IMR-90 (cell line): Measurements from ENCODE around the gene SPIN3. TPM values are rescaled to one million over a fixed set of nuclear protein-coding genes. Genes with fewer than 3 reads are reported as not detected.

Experiments used
- ATAC-seq: fragments of 200-7000 bp; cut with Tn5 transposase; 2 replicates; pipeline ENCODE4 v1.9.1; 2020; ENCODE audit warnings: low read depth, mild to moderate bottlenecking, moderate library complexity
- BruUV-seq: library from RNA; stranded (reverse); fragments of 400-500 nt; replicated peaks from 2 replicates; lab custom pipeline; 2021; lab: Mats Ljungman, UMichigan
- CTCF ChIA-PET: fragments of 300-600 bp; formaldehyde crosslinking; extraction: SDS; loops from one replicate; lab custom pipeline; 2021; ENCODE audit warnings: antibody characterized with exemption; lab: Yijun Ruan, JAX
- POLR2A ChIA-PET: fragments of 300-600 bp; sonication (Branson Sonifier 250); formaldehyde crosslinking; loops from one replicate; lab custom pipeline; 2022; ENCODE audit warnings: antibody characterized with exemption; ENCODE audit not compliant: unreplicated experiment; lab: Charles Lee
- DNase-seq: peaks from one replicate; pipeline ENCODE4 v3.0.0; 2013
- H2AFZ ChIP-seq: replicated peaks from 2 replicates; pipeline ENCODE3; 2013; ENCODE audit warnings: low read length, mild to moderate bottlenecking; ENCODE audit not compliant: poor library complexity
- H2AK5ac ChIP-seq: 2 replicates; pipeline ENCODE4 v1.6.1; 2013; ENCODE audit warnings: low read depth, low read length, inconsistent platforms
- H2AK9ac ChIP-seq: replicated peaks from 2 replicates; pipeline ENCODE3; 2013; ENCODE audit warnings: mild to moderate bottlenecking, low read depth, low read length, moderate library complexity; ENCODE audit not compliant: poor library complexity
- H2BK120ac ChIP-seq: 2 replicates; pipeline ENCODE4 v1.6.1; 2013; ENCODE audit warnings: low read depth, low read length, inconsistent platforms
- H2BK15ac ChIP-seq: 3 replicates; pipeline ENCODE4 v1.6.1; 2013; ENCODE audit warnings: low read depth, low read length, inconsistent platforms
- H2BK20ac ChIP-seq: 2 replicates; pipeline ENCODE4 v1.6.1; 2013; ENCODE audit warnings: low read depth, mild to moderate bottlenecking, inconsistent platforms, low read length, moderate library complexity
- H2BK5ac ChIP-seq: 2 replicates; pipeline ENCODE4 v1.6.1; 2013; ENCODE audit warnings: mild to moderate bottlenecking, low read depth, low read length, inconsistent platforms; ENCODE audit not compliant: poor library complexity, severe bottlenecking
- H3K14ac ChIP-seq: replicated peaks from 2 replicates; pipeline ENCODE4 v1.6.1; 2013; ENCODE audit warnings: low read depth, low read length, inconsistent platforms
- H3K18ac ChIP-seq: 2 replicates; pipeline ENCODE4 v1.6.1; 2013; ENCODE audit warnings: low read depth, low read length, control low read depth
- H3K23ac ChIP-seq: 2 replicates; pipeline ENCODE4 v1.6.1; 2013; ENCODE audit warnings: low read depth, low read length, inconsistent platforms
- H3K27ac ChIP-seq: 2 replicates; pipeline ENCODE4 v1.5.1; 2013; ENCODE audit warnings: mild to moderate bottlenecking, control low read depth, low read length; ENCODE audit not compliant: insufficient read depth
- H3K27me3 ChIP-seq: 2 replicates; pipeline ENCODE4 v1.6.1; 2013; ENCODE audit warnings: low read length; ENCODE audit not compliant: control insufficient read depth, insufficient read depth
- H3K36me3 ChIP-seq: 2 replicates; pipeline ENCODE4 v1.6.1; 2013; ENCODE audit warnings: low read length, mixed read lengths; ENCODE audit not compliant: control insufficient read depth, insufficient read depth
- H3K4ac ChIP-seq: 2 replicates; pipeline ENCODE4 v1.6.1; 2013; ENCODE audit warnings: low read depth, low read length, inconsistent platforms
- H3K4me1 ChIP-seq: 2 replicates; pipeline ENCODE4 v1.6.1; 2013; ENCODE audit warnings: low read length, mixed read lengths; ENCODE audit not compliant: control insufficient read depth, insufficient read depth
- H3K4me2 ChIP-seq: 2 replicates; pipeline ENCODE4 v1.6.1; 2013; ENCODE audit warnings: low read depth, mild to moderate bottlenecking, control low read depth, low read length, moderate library complexity
- H3K4me3 ChIP-seq: 2 replicates; pipeline ENCODE4 v1.5.1; 2013; ENCODE audit warnings: low read depth, mild to moderate bottlenecking, control low read depth, low read length, moderate library complexity; ENCODE audit not compliant: insufficient read depth
- H3K56ac ChIP-seq: 2 replicates; pipeline ENCODE4 v1.6.1; 2013; ENCODE audit warnings: low read length, inconsistent platforms; ENCODE audit not compliant: insufficient read depth; ENCODE audit errors: extremely low read depth
- H3K79me1 ChIP-seq, 2 experiments: 2 replicates each; pipeline ENCODE4 v1.6.1; 2013; ENCODE audit warnings: low read length in 2 of 2, inconsistent platforms in 1 of 2, low read depth in 1 of 2
- H3K9ac ChIP-seq: 2 replicates; pipeline ENCODE4 v1.6.1; 2013; ENCODE audit warnings: low read depth, low read length, control low read depth
- H3K9me1 ChIP-seq: 2 replicates; pipeline ENCODE4 v1.6.1; 2013; ENCODE audit warnings: low read length, inconsistent platforms; ENCODE audit not compliant: insufficient read depth
- H3K9me3 ChIP-seq: 2 replicates; pipeline ENCODE4 v1.6.1; 2013; ENCODE audit warnings: low read length; ENCODE audit not compliant: control insufficient read depth, insufficient read depth
- H4K20me1 ChIP-seq: 2 replicates; pipeline ENCODE4 v1.6.1; 2013; ENCODE audit warnings: low read length, inconsistent platforms; ENCODE audit not compliant: insufficient read depth
- H4K5ac ChIP-seq: 2 replicates; pipeline ENCODE4 v1.6.1; 2013; ENCODE audit warnings: mild to moderate bottlenecking, low read depth, low read length, control low read depth
- H4K8ac ChIP-seq, 2 experiments: 2 replicates each; pipeline ENCODE4 v1.6.1; 2013; ENCODE audit warnings: low read depth in 2 of 2, low read length in 2 of 2, control low read depth in 1 of 2, inconsistent platforms in 1 of 2
- H4K91ac ChIP-seq: 2 replicates; pipeline ENCODE4 v1.6.1; 2013; ENCODE audit warnings: low read depth, low read length, inconsistent platforms; ENCODE audit not compliant: insufficient read depth
- CEBPB ChIP-seq: IDR thresholded peaks from 2 replicates; pipeline ENCODE4 v1.6.1; 2012; ENCODE audit warnings: low read depth, low read length, improper control_type of control experiment
- CHD1 ChIP-seq: IDR thresholded peaks from 2 replicates; pipeline ENCODE4 v1.6.1; 2012; ENCODE audit warnings: low read depth, low read length, improper control_type of control experiment
- FOS ChIP-seq: fragments of 150-350 bp; IDR thresholded peaks from 2 replicates; pipeline ENCODE4 v1.6.1; 2016; ENCODE audit warnings: low read depth, low read length
- MXI1 ChIP-seq: IDR thresholded peaks from 2 replicates; pipeline ENCODE4 v1.6.1; 2012; ENCODE audit warnings: low read depth, mild to moderate bottlenecking, low read length, moderate library complexity, borderline replicate concordance
- POLR2A ChIP-seq: IDR thresholded peaks from 2 replicates; pipeline ENCODE4 v1.6.1; 2012; ENCODE audit warnings: mild to moderate bottlenecking, low read depth, low read length
- SMC3 ChIP-seq: fragments of 150-350 bp; IDR thresholded peaks from 2 replicates; pipeline ENCODE4 v1.6.1; 2016; ENCODE audit warnings: low read depth, mild to moderate bottlenecking, antibody characterized with exemption, low read length, moderate library complexity
- dilution Hi-C: fragments of 300-500 bp; cut with HindIII; formaldehyde crosslinking; loops from one replicate; pipeline ENCODE4 v1.14.3; 2018; ENCODE audit warnings: low sequenced_read_pairs; ENCODE audit not compliant: unreplicated experiment
- in situ Hi-C: fragments of 300-500 bp; cut with MboI; formaldehyde crosslinking; loops from 3 replicates; pipeline ENCODE4 v1.14.3; 2019; ENCODE audit warnings: low sequenced_read_pairs, inconsistent platforms, mixed read lengths
- intact Hi-C: fragments of 100-400 bp; cut with micrococcal nuclease; formaldehyde crosslinking; loops from 2 replicates; pipeline ENCODE4 v1.10.0; 2022
- polyA plus RNA-seq, 3 experiments: library from polyadenylated mRNA; depleted of rRNA; stranded (reverse); fragments of >200 nt; gene quantifications; 2 replicates each; pipeline ENCODE4 v1.2.3, GENCODE V29; 2012; ENCODE audit warnings: low replicate concordance in 1 of 3
- total RNA-seq: library from RNA; depleted of rRNA; stranded (reverse); fragments of >200 nt; gene quantifications from 2 replicates; pipeline ENCODE4 v1.2.3, GENCODE V29; 2012
- TF ChIP-seq, protein P1 (sequence below): fragments of 150-350 bp; IDR thresholded peaks from 2 replicates; pipeline ENCODE4 v1.6.1; 2016; ENCODE audit warnings: low read depth, mild to moderate bottlenecking, low read length, moderate library complexity, borderline replicate concordance
- TF ChIP-seq, protein P2 (sequence below): fragments of 150-350 bp; IDR thresholded peaks from 2 replicates; pipeline ENCODE4 v1.6.1; 2017; ENCODE audit warnings: mild to moderate bottlenecking, antibody characterized with exemption, low read length, low read depth

Gene SPIN3
- total and polyA plus RNA-seq, 2 of the 4 experiments (the other 2 are of a cell fraction): 4.3 to 5.3 TPM

DNA sequence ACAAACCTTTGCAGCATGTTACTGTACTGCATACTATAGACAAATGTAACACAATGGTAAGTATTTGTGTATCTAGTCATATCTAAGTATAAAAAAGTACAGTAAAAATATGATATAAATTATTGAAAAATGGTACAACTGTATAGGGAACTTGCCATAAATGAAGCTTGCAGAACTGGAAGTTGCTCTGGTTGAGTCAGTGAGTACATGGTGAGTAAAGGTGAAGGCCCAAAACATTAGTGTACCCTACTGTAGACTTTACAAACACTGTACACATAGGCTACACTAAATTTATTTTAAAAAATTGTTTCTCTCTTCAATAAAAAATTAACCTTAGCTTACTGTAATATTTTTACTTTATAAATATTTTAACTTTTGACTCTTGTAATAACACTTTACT lies 25.8 kb downstream of the SPIN3 start:
- no peaks in the 10 kb centered on the region for H3K27me3 ChIP-seq
- no peaks in the 10 kb centered on the region for H3K9me3 ChIP-seq
- ATAC-seq (no peak), DNase-seq (no peak)
- ChIA-PET POLR2A (no interaction called here), CTCF (no interaction called here)
- no peak overlapping the region for H2BK15ac ChIP-seq
- H4K5ac ChIP-seq: no peak overlapping the region
- H3K9ac ChIP-seq: no peak overlapping the region
- no peaks in the 10 kb centered on the region for H3K79me1 ChIP-seq
- H2AK9ac ChIP-seq: no peak overlapping the region
- no peak overlapping the region for H2AK5ac ChIP-seq
- no peak overlapping the region for H3K14ac ChIP-seq
- H4K91ac ChIP-seq: no peak overlapping the region
- no peak overlapping the region for H3K4me2 ChIP-seq
- H3K4me3 ChIP-seq: no peak overlapping the region
- H3K4ac ChIP-seq: no peak overlapping the region
- H2AFZ ChIP-seq: no peak overlapping the region
- no peak overlapping the region for H3K18ac ChIP-seq
- H2BK120ac ChIP-seq: no peak overlapping the region
- no peak overlapping the region for H3K27ac ChIP-seq
- in situ Hi-C loops: no loop called here
- BruUV-seq: no TSS peak
- dilution Hi-C loops: no loop called here
- H2BK20ac ChIP-seq: no peak overlapping the region
- H4K20me1 ChIP-seq: no peaks in the 10 kb centered on the region
- no peaks in the 10 kb centered on the region for H3K9me1 ChIP-seq
- TF ChIP-seq, protein P1, sequence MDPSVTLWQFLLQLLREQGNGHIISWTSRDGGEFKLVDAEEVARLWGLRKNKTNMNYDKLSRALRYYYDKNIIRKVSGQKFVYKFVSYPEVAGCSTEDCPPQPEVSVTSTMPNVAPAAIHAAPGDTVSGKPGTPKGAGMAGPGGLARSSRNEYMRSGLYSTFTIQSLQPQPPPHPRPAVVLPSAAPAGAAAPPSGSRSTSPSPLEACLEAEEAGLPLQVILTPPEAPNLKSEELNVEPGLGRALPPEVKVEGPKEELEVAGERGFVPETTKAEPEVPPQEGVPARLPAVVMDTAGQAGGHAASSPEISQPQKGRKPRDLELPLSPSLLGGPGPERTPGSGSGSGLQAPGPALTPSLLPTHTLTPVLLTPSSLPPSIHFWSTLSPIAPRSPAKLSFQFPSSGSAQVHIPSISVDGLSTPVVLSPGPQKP: no peak
- TF ChIP-seq SMC3 (no peak), CEBPB (no peak), CHD1 (no peak), POLR2A (no peak), FOS (no peak), MXI1 (no peak)
- TF ChIP-seq, protein P2, sequence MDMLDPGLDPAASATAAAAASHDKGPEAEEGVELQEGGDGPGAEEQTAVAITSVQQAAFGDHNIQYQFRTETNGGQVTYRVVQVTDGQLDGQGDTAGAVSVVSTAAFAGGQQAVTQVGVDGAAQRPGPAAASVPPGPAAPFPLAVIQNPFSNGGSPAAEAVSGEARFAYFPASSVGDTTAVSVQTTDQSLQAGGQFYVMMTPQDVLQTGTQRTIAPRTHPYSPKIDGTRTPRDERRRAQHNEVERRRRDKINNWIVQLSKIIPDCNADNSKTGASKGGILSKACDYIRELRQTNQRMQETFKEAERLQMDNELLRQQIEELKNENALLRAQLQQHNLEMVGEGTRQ: no peak
- intact Hi-C loops: no loop called here
- H3K4me1 ChIP-seq: no peaks in the 10 kb centered on the region
- H2BK5ac ChIP-seq: no peak overlapping the region
- peaks cover 2% of the 10 kb centered on the region; the same call in 1 of the 2 replicates for H3K36me3 ChIP-seq
- H4K8ac ChIP-seq: no peak overlapping the region
- H3K23ac ChIP-seq: no peak overlapping the region
- no peak overlapping the region for H3K56ac ChIP-seq
